Heart right ventricle (tissue), 16 donors: ENCODE measurements around the gene YWHAQ. TPM values are rescaled to one million over a fixed set of nuclear protein-coding genes. Genes with fewer than 3 reads are reported as not detected.
A peak's percentile ranks its signal among the peaks of the same experiment; 100 is the strongest.
"Not testable (repeated sequence)": the region's sequence is repeated elsewhere in the genome, so short reads cannot be mapped to it uniquely, and the experiment has no call there.

Experiments used
- ATAC-seq, 8 donors: fragments of 200-7000 bp; cut with Tn5 transposase; one replicate each; pipeline ENCODE4 v1.9.1; 2020; ENCODE audit warnings: mild to moderate bottlenecking in 8 of 8, moderate library complexity in 8 of 8, moderate number of reproducible peaks in 1 of 8
- DNase-seq, 2 donors: peaks; one replicate each; pipeline ENCODE4 v3.0.0-alpha.2; 2020
- H3K27ac ChIP-seq, 10 donors: fragments of 200-600 bp; sonication (generic) in 2 of 10; one replicate each; pipeline versions ENCODE4 v1.5.0 to v1.8.0; 2020 to 2022; ENCODE audit warnings: mild to moderate bottlenecking in 3 of 10
- H3K27me3 ChIP-seq, 7 donors: fragments of 200-600 bp; one replicate each; pipeline ENCODE4 v1.8.0; 2021 to 2022; ENCODE audit warnings: mild to moderate bottlenecking in 2 of 7
- H3K36me3 ChIP-seq, 9 donors: fragments of 200-600 bp; sonication (generic) in 1 of 9; one replicate each; pipeline versions ENCODE4 v1.5.0 to v1.8.0; 2020 to 2022; ENCODE audit warnings: mild to moderate bottlenecking in 2 of 9
- H3K4me1 ChIP-seq, 9 donors: fragments of 200-600 bp; sonication (generic) in 1 of 9; one replicate each; pipeline versions ENCODE4 v1.5.0 to v1.8.0; 2020 to 2022; ENCODE audit warnings: mild to moderate bottlenecking in 4 of 9
- H3K4me3 ChIP-seq, 10 donors: fragments of 200-600 bp; sonication (generic) in 2 of 10; one replicate each; pipeline versions ENCODE4 v1.5.0 to v1.8.0; 2020 to 2022; ENCODE audit warnings: mild to moderate bottlenecking in 7 of 10, moderate library complexity in 2 of 10
- H3K9me3 ChIP-seq, 11 donors: fragments of 200-600 bp in 10 of 11; sonication (generic) in 2 of 11; one replicate each; pipeline versions ENCODE4 v1.5.0 to v1.8.0; 2013 to 2022; ENCODE audit warnings: mild to moderate bottlenecking in 2 of 11, control low read depth in 1 of 11, moderate library complexity in 1 of 11
- WGBS, 2 donors: extraction: QIAGEN DNeasy Blood & Tissue Kit; methylation state at CpG; one replicate each; pipeline ENCODE4 v1.1.7; 2013; ENCODE audit warnings: inconsistent platforms in 1 of 2; 5-methylcytosine and 5-hydroxymethylcytosine counted together
- intact Hi-C, 10 donors: fragments of 100-400 bp; cut with DNase I; formaldehyde crosslinking; loops; one replicate each; pipeline versions ENCODE4 v1.11.1 to v1.14.2; 2022
- polyA plus RNA-seq, 2 donors: library from polyadenylated mRNA; stranded (reverse); fragments of 200-250 nt; gene quantifications; one replicate each; pipeline ENCODE4 v1.2.3, GENCODE V29; 2013
- total RNA-seq, 10 donors: library from RNA; stranded (reverse); fragmentation: NEBNext Ultra II Directional in 3 of 10; extraction: Animal tissue kit (Norgen Biotek cat#: 25700) in 3 of 10; gene quantifications; one replicate each; pipeline versions ENCODE4 v1.2.1 to v1.2.4, GENCODE V29; 2021 to 2023
- TF ChIP-seq, protein P1 (sequence below), 9 donors: fragments of 200-600 bp; sonication (generic) in 2 of 9; IDR thresholded peaks; one replicate each; pipeline versions ENCODE4 v1.5.0 to v1.8.0; 2021 to 2022; ENCODE audit warnings: antibody characterized with exemption in 9 of 9, mild to moderate bottlenecking in 5 of 9, moderate library complexity in 1 of 9
- donor health status: Arrhythmogenic right ventricular cardiomyopathy.
- donor health status: ischemic (EF 13 %, LVEDD 7.1; RV severe dilation, severe dysfunction).
- donor health status: healthy with polysubstance abuse.
- donor health status: DM: no; HTN: yes; CAD: no.
- donor health status: DM: no; HTN: no; CAD: no.
- donor health status: ischemic (EF 25% LVEDD 6.9; RV normal size, moderate dysfunction).
- donor health status: ischemic (EF 25% LVEDD 5.7; RV mildly dilated, moderate dysfunction).
- donor health status: healthy.
- donor health status: DM: yes; HTN: yes; CAD: no.
- donor health status: Ischemic cardiomyopathy.
- donor health status: ischemic (EF 35%, LVEDD 5.7; RV mildly dilated, moderate dysfunction).
- donor health status: nonischemic (EF 11% LVEDD 7.7; RV severe dilation, severe dysfunction).
- donor health status: DM: yes; HTN: yes; CAD: no.
- donor health status: PGD.
- donor health status: ischemic (EF 29% LVEDD 5.4; RV normal size, mild dysfunction).
- donor health status: nonischemic (EF 23%, LVEDD 6.1; RV moderate dilation, normal function).

YWHAQ gene
- total and polyA plus RNA-seq, 12 donors, result 62.0 to 303 (median 199) TPM

DNA sequence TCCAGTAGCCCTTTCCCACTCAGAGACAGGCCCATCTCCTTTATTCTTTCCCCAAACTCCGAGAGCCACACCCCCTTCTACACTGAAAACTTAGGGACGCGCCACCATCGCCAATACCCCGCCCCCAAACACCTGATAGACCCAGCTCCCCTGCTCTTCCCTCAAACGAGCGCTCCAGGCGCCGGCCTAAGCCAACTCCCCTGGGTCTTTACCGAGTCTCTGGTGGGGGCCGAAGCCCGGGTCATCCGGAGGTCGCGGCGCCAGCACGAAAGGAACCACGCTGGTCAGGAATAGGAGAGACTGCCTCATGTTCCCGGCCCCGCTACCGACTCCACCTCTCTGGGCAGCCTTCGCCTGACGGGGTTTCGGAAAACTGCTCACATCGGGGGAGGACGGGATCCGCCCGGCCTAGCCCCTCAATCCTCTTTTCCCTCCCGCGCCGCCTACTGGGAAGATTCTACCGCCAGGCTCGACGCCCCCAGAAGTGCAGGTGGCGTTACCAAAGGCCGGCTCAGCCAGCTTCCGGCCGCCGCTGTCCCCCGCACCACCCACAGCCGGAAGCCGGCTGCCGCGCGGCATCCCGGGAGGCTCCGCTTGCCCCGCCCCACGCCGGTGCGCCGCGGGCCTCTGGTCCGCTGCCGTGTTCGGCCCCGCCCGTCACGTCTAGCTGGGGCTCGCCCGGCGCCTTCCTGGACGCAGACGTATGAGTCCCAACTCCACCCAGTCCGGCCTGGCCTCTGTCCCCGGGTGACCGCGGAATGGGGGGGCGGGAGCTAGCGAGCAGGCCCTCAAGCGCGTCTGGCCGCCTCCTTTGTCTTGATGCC lies 75.3 kb downstream of the YWHAQ start, which contains the start of gene ADAM17:
Gene ADAM17, minus strand, starts transcription at position 534 of the 824 bp plus-strand sequence. Its CDS starts 225 bp downstream, at position 309.
- Histone ChIP-seq H3K27ac (peak within 1 kb of the TSS; percentile 95 to 100 (median 99)), H3K4me1 (peaks cover 4 to 60% (median 52%) of the 10 kb centered on the region in 9 donors), H3K9me3 (no peaks in the 10 kb centered on the region), H3K36me3 (no peaks in the 10 kb centered on the region), H3K27me3 (no peaks in the 10 kb centered on the region), H3K4me3 (peak within 1 kb of the TSS; percentile 69 to 95 (median 86))
- TF ChIP-seq, protein P1, sequence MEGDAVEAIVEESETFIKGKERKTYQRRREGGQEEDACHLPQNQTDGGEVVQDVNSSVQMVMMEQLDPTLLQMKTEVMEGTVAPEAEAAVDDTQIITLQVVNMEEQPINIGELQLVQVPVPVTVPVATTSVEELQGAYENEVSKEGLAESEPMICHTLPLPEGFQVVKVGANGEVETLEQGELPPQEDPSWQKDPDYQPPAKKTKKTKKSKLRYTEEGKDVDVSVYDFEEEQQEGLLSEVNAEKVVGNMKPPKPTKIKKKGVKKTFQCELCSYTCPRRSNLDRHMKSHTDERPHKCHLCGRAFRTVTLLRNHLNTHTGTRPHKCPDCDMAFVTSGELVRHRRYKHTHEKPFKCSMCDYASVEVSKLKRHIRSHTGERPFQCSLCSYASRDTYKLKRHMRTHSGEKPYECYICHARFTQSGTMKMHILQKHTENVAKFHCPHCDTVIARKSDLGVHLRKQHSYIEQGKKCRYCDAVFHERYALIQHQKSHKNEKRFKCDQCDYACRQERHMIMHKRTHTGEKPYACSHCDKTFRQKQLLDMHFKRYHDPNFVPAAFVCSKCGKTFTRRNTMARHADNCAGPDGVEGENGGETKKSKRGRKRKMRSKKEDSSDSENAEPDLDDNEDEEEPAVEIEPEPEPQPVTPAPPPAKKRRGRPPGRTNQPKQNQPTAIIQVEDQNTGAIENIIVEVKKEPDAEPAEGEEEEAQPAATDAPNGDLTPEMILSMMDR (IDR thresholded peaks at IDR 0.05), result peak; percentile 28 to 68 (median 55)
- ATAC-seq (peak; percentile 96 to 98 (median 97)), DNase-seq (peak; percentile 97)
- intact Hi-C loops, result loop anchor here in 7 of 10 donors (1.0 to 10.0 kb wide), 9 partner anchors 19 to 219 kb away; partner anchors contain the start of gene YWHAQ (in 6 of the 7)
- WGBS, 2 donors, result 0 to 1% methylated on average over 60 to 73 of the region's 73 CpGs

- intact Hi-C loops, result loop anchor here in 7 of 10 donors (1.0 to 10.0 kb wide), 8 partner anchors 37 to 220 kb away; partner anchors contain the start of gene YWHAQ (in 6 of the 7)
- H3K4me3 ChIP-seq, result peak overlapping the region; percentile 69 to 95 (median 86)
- no peaks in the 10 kb centered on the region for H3K36me3 ChIP-seq
- 1% methylated on average over 9 of the region's 9 CpGs for WGBS, 2 donors
- ATAC-seq (peak in 4 of 8 donors; percentile 17 to 38 (median 24)), DNase-seq (peak in 1 of 2 donors; percentile 47)
- peak overlapping the region; percentile 95 to 100 (median 99) for H3K27ac ChIP-seq
- TF ChIP-seq, protein P1 (IDR thresholded peaks at IDR 0.05), result no peak
- peaks cover 4 to 66% (median 58%) of the 10 kb centered on the region in 9 donors for H3K4me1 ChIP-seq
- H3K9me3 ChIP-seq, result no peaks in the 10 kb centered on the region
- no peaks in the 10 kb centered on the region for H3K27me3 ChIP-seq
Observed at GRCh38 chr2:9554921-9555296, 75.9 kb downstream of the YWHAQ start.

DNA sequence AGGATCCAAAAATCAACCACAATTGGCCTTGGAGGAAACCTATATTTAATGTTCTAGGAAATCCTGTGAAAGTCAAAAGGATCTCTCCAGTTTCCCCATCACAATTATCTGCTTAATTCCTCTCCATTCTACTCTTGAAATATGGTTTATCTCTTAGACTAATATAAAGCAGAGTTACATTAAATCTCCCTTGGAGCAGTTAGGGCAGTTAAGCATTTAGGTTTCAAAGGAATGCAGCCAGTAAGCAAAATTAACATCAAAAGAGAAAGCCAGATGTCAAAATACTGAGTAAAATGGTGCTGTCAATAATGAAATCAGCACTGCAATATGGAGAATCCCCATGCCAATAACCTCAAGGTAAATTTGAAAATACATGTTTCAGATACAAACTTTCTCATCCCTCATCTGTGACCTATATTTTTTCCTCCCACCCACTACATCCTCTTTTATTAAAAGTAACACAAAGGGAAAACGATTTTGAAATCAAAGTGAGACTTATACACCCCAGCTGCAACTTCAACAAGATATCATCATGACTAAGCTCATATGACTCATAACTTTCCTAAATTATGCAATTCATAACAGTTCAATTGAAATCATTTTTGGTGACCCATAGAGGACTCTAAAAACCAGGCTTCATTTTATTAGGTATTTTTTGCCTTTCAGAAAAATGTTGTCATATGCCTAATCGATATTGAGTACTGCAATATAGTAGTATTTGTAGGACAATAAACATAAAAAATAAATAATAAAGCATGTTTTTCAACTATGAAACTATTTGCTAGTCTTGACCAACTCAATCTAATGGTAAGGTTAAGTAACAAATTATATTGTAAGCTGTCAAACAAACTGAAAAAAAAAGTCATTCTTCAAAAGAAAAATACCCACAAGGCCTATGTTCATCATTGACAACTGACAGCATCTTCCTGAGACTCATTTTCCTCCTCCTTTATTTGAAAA lies 78.3 kb downstream of the YWHAQ start:
- intact Hi-C loops, result loop anchor here in 4 of 10 donors (10.0 kb wide), 3 partner anchors 82 to 222 kb away; partner anchors contain the start of gene YWHAQ (in 1 of the 4)
- Histone ChIP-seq H3K27me3 (no peaks in the 10 kb centered on the region), H3K27ac (peak overlapping the region in 8 of 10 donors; percentile 6 to 100 (median 44)), H3K4me1 (peaks cover 4 to 85% (median 67%) of the 10 kb centered on the region in 9 donors), H3K36me3 (no peaks in the 10 kb centered on the region), H3K9me3 (no peaks in the 10 kb centered on the region), H3K4me3 (no peak overlapping the region)
- DNase-seq, result no peak
- TF ChIP-seq, protein P1 (IDR thresholded peaks at IDR 0.05), result no peak
- ATAC-seq, result no peak
- WGBS, 2 donors, result 41 to 51% methylated on average over 2 of the region's 2 CpGs

DNA sequence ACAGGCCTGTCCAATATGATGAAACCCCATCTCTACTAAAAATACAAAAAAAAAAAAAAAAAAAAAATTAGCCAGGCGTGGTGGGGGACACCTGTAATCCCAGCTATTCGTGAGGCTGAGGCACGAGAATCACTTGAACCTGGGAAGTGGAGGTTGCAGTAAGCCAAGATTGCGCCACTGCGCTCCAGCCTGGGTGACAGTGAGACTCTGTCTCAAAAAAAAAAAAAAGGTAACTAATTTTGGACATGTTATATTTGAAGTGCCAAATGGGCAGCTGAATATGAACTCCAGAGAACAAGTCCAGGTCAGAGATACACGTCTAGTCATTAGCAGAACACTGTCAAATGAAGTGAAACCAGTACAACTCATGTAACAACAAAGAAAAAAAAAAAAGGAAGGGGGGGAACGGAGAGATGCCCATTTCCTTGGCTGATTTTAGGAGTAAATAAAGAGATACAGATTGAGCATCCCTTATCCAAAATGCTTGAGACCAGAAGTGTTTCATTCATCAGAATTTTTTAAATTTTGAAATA lies 79.9 kb downstream of the YWHAQ start:
- intact Hi-C loops, result loop anchor here in 4 of 10 donors (10.0 kb wide), 3 partner anchors 84 to 224 kb away; partner anchors contain the start of gene YWHAQ (in 1 of the 4)
- not testable (repeated sequence) for H3K9me3 ChIP-seq, H3K4me3 ChIP-seq, ATAC-seq, H3K36me3 ChIP-seq, H3K27me3 ChIP-seq
- 58 to 81% methylated on average over 7 of the region's 7 CpGs for WGBS, 2 donors
- DNase-seq, result peak in 1 of 2 donors; percentile 28
- Histone ChIP-seq H3K27ac (peak overlapping the region in 5 of 10 donors; percentile 6 to 100 (median 31)), H3K4me1 (peaks cover 4 to 91% (median 80%) of the 10 kb centered on the region in 9 donors)
